Uterus (tissue), 4 donors: ENCODE measurements around the gene PRSS21. TPM values are rescaled to one million over a fixed set of nuclear protein-coding genes. Genes with fewer than 3 reads are reported as not detected.

ENCODE experiments used
- DNase-seq, 2 donors: peaks; one replicate each; pipeline ENCODE4 v3.0.0-alpha.2; 2019 to 2020
- H3K27ac ChIP-seq, 2 donors: fragments of 200-600 bp; sonication (generic); 1 replicate in 1 of 2; 2 replicates in 1 of 2; pipeline ENCODE4 v1.5.1; 2016 to 2018
- H3K27me3 ChIP-seq, 2 donors: fragments of 200-600 bp; sonication (generic); one replicate each; pipeline ENCODE4 v1.5.1; 2018 to 2019; ENCODE audit warnings: control low read depth in 1 of 2
- H3K36me3 ChIP-seq, 2 donors: fragments of 200-600 bp; sonication (generic); one replicate each; pipeline ENCODE4 v1.5.1; 2019; ENCODE audit warnings: control low read depth in 1 of 2
- H3K4me1 ChIP-seq, 2 donors: fragments of 200-600 bp; sonication (generic); one replicate each; pipeline ENCODE4 v1.5.1; 2018 to 2019; ENCODE audit warnings: control low read depth in 1 of 2
- H3K4me3 ChIP-seq, 2 donors: fragments of 200-600 bp; sonication (generic); 1 replicate in 1 of 2; 2 replicates in 1 of 2; pipeline ENCODE4 v1.5.1; 2018 to 2019; ENCODE audit warnings: mild to moderate bottlenecking in 1 of 2
- H3K9me3 ChIP-seq, 2 donors: fragments of 200-600 bp; sonication (generic); one replicate each; pipeline ENCODE4 v1.5.1; 2019; ENCODE audit warnings: control low read depth in 1 of 2
- CTCF ChIP-seq, 4 experiments: fragments of 200-600 bp in 2 of 4; fragments of 450-650 bp in 2 of 4; sonication (generic) in 2 of 4; IDR thresholded peaks; one replicate each; pipeline ENCODE4 v1.5.1; 2016 to 2019; ENCODE audit warnings: antibody characterized with exemption in 4 of 4, mild to moderate bottlenecking in 2 of 4, moderate library complexity in 1 of 4
- POLR2A ChIP-seq, 2 donors: fragments of 450-650 bp; IDR thresholded peaks; one replicate each; pipeline ENCODE4 v1.6.1; 2016; ENCODE audit warnings: antibody characterized with exemption in 2 of 2, mild to moderate bottlenecking in 1 of 2, moderate library complexity in 1 of 2
- intact Hi-C: fragments of 100-400 bp; cut with DNase I; formaldehyde crosslinking; loops from one replicate; pipeline ENCODE4 v1.15.1; 2023; ENCODE audit warnings: low total_unique reads
- total RNA-seq, 4 donors: library from RNA; depleted of rRNA in 3 of 4; stranded (reverse); fragments of >200 nt in 3 of 4; gene quantifications; one replicate each; pipeline versions ENCODE4 v1.1.0 to v1.2.4, GENCODE V29; 2014 to 2023
- donor health status: DM: yes; HTN: yes; CAD: no.

Gene PRSS21
- total RNA-seq, 4 donors from 2014 or later, result not detected

DNA sequence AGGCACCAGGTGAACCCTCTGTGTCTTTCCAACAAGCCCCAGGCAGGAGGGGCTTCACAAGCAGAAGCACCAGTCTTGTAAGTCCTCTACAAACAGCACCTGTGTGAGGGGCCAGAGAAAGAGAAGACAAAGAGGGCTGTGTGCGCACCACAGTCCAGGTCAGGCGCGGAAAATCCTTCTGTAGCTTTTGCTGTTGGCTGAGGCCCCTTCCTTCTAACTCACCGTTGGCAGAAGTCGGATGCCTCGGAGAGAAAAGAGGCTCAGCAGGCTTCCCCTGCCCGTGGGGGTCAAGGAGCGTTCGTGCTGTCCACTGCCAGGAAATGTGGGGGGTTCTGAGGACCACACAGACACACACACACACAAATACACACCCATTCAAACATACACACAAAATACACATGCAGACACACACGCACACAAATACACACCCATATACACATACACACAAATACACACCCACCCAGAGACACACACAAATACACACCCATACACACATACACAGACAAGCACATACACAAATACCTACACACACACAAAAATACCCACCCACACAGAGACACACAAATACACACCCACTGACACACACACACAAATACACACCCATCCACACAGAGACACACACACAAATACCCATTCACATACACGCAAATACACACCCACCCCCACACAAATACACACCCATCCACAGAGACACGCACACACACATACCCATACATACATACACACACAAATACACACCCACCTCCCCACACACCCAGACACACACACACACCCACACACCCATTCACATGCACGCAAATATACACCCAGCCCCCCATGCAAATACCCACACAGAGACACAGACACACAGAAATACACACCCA lies 19.8 kb downstream of the PRSS21 start:
- H3K4me1 ChIP-seq, result no peaks in the 10 kb centered on the region
- no peaks in the 10 kb centered on the region for H3K9me3 ChIP-seq
- intact Hi-C loops, result no loop called here
- TF ChIP-seq POLR2A (IDR thresholded peaks at IDR 0.05) (no peak), CTCF (IDR thresholded peaks at IDR 0.05) (no peak)
- no peaks in the 10 kb centered on the region for H3K36me3 ChIP-seq
- no peaks in the 10 kb centered on the region for H3K27me3 ChIP-seq
- H3K27ac ChIP-seq, result no peak overlapping the region
- DNase-seq, result no peak
- H3K4me3 ChIP-seq, result no peak overlapping the region

DNA sequence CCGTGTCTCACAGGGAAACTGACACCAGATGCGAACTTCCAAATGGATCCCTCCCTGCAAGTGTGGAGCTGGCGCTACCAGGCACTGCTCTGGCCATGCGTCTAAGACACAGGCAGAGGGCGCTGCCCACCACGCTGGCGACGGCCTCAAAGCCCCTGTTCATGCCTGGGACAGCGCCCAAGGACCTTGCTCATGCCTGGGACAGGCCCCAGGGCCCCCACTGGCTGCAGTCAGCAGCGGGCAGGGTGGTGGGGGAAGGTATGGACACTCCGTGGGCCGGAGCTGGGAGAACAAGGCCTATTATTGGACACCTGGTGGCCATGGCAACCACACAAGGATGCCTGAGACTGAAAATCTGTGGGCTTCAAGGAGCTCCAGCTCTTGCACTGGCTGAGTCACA lies 21.9 kb downstream of the PRSS21 start:
- Histone ChIP-seq H3K36me3 (no peaks in the 10 kb centered on the region), H3K4me1 (peaks cover 0 to 4% of the 10 kb centered on the region in 2 donors), H3K27ac (no peak overlapping the region), H3K4me3 (no peak overlapping the region), H3K27me3 (no peaks in the 10 kb centered on the region), H3K9me3 (no peaks in the 10 kb centered on the region)
- TF ChIP-seq POLR2A (IDR thresholded peaks at IDR 0.05), result no peak
- TF ChIP-seq CTCF (IDR thresholded peaks at IDR 0.05), result peak; percentile 33 to 69 (median 54)
- DNase-seq, result peak; percentile 32 to 36
- intact Hi-C loops, result no loop called here

GRCh38 chr16:2839650-2840450 lies 22.8 kb downstream of the PRSS21 start:
- no peaks in the 10 kb centered on the region for H3K36me3 ChIP-seq
- no peak for DNase-seq
- no peak overlapping the region for H3K27ac ChIP-seq
- TF ChIP-seq POLR2A (IDR thresholded peaks at IDR 0.05) (no peak), CTCF (IDR thresholded peaks at IDR 0.05) (no peak)
- peaks cover 0 to 4% of the 10 kb centered on the region in 2 donors for H3K4me1 ChIP-seq
- no peaks in the 10 kb centered on the region for H3K9me3 ChIP-seq
- H3K27me3 ChIP-seq, result no peaks in the 10 kb centered on the region
- intact Hi-C loops, result no loop called here
- no peak overlapping the region for H3K4me3 ChIP-seq

DNA sequence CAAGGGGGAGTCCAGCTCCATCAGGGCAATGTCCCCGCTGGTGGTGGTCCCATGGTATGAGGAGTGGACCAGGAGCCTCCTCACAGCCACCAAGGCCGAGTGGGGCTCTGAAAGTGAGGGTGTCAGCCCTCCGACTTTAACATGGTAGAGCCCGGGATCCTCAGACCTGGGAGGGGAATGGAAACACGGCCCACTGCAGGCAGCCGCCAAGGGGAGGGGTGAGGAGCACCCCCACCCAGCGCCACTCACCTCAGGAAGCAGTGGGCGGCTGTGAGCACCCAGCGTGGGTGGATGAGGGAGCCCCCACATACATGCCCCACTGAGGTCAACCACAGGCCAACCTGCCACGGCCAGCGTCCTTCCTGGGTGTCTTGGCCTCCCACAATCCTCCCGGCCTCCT lies 23.9 kb downstream of the PRSS21 start:
- TF ChIP-seq CTCF (IDR thresholded peaks at IDR 0.05) (no peak), POLR2A (IDR thresholded peaks at IDR 0.05) (no peak)
- no peaks in the 10 kb centered on the region for H3K27me3 ChIP-seq
- intact Hi-C loops, result no loop called here
- no peaks in the 10 kb centered on the region for H3K36me3 ChIP-seq
- no peaks in the 10 kb centered on the region for H3K9me3 ChIP-seq
- H3K27ac ChIP-seq, result no peak overlapping the region
- H3K4me1 ChIP-seq, result peaks cover 0 to 4% of the 10 kb centered on the region in 2 donors
- DNase-seq, result no peak
- no peak overlapping the region for H3K4me3 ChIP-seq
